HuH-7.5 (cell line): ENCODE measurements around the gene ACOT12.
"Not testable (repeated sequence)": the region's sequence is repeated elsewhere in the genome, so short reads cannot be mapped to it uniquely, and the experiment has no call there.

Experiments used
- DNase-seq: peaks from one replicate; pipeline ENCODE4 v3.0.0; 2011; ENCODE audit warnings: low spot score

The ACOT12 gene

GRCh38 chr5:81398741-81399140, 4.8 kb upstream of the ACOT12 start:
- no peak for DNase-seq

DNA sequence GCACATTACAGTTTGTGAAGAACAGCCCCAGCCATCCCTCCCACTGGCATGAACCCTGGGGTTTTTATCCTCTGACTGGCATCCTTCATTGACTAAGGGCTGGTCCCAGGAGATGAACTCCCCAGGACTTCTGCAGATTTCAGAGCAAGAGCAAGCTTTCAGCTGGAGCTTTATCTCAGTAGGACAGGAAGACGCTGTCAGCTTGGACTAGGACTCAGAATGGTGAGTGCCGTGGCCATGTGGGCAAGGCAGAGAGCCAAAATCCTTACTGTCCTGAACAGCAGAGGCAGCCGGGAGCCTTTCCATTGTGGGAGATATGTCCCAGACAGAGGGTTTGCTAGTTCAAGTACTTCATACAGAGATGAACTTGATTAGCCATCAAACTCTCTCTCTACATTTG, 3.2 kb upstream of the ACOT12 start:
- no peak for DNase-seq

- DNase-seq: no peak
Observed at GRCh38 chr5:81395262-81395661, 1.3 kb upstream of the ACOT12 start.

- no peak for DNase-seq
Observed at GRCh38 chr5:81393430-81393782, 528 bp downstream of the ACOT12 start.

GRCh38 chr5:81389025-81389424, 4.9 kb downstream of the ACOT12 start:
- no peak for DNase-seq

- DNase-seq: no peak
Observed at GRCh38 chr5:81388169-81388568, 5.8 kb downstream of the ACOT12 start.

GRCh38 chr5:81383867-81384266, 10.1 kb downstream of the ACOT12 start:
- no peak for DNase-seq

DNA sequence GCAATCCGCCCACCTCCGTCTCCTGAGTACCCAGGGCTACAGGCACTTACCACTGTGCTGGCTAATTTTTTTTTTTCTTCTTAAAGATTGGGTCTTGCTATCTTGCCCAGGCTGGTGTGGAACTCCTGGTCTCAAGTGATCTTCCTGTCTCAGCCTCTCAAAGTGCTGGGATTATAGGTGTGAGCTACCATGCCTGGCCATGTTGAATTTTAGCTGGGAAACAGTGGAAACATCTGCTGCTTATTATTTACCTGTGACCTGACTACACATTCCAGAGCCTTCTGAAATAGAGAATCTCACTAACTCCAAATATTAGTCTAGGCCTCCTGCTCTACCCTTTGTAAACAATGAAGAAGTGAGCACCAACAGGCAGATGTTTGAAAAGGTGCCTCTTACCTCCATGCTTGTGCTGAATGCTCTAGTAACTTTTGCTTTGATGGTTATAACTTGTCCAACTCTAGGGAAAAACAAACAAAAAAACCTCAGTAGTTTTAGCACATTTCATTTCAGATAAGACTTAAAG, 22.5 kb downstream of the ACOT12 start:
- DNase-seq: no peak

GRCh38 chr5:81370912-81371311, 23.0 kb downstream of the ACOT12 start:
- DNase-seq: no peak

GRCh38 chr5:81365541-81365940, 28.4 kb downstream of the ACOT12 start:
- DNase-seq: no peak

DNA sequence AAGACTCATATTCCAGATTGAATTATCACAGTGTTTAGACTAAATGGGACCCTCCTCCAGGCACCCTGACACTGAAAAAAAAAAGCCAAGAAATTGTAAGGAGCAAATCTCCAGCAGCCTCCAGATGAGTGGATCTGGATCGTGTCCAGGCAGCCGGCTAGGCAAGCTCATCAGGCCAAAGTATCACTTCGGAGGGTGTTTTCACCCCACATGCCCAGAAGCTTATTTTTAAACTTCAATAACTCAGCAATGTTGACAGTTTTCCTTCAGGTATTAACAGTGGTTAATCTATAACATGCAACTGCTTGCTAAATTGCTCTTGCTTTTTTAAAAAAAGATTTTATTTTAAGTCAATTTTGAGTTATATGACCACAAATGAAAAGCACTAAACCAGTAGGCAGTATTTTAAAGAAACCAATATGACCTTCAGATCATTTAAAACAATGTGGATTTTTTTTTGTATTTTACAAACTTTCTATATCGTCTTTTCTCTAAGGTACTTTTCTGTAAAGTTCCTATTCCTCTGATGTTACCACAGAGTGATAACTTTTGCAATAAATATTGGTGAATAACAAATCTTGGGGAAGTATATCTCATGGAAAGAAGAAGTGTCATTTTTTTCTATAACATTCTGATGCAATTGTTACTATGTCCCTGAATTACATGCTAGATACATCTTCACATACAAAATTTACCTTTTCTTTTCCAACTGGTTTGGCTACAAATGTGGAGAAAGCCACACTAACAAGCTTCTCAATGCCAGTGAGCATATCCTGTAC, 30.7 kb downstream of the ACOT12 start:
- no peak for DNase-seq

GRCh38 chr5:81361600-81361999, 32.3 kb downstream of the ACOT12 start:
- DNase-seq: no peak

GRCh38 chr5:81360640-81361039, 33.3 kb downstream of the ACOT12 start:
- no peak for DNase-seq

- no peak for DNase-seq
Observed at GRCh38 chr5:81359881-81360280, 34.1 kb downstream of the ACOT12 start.

DNA sequence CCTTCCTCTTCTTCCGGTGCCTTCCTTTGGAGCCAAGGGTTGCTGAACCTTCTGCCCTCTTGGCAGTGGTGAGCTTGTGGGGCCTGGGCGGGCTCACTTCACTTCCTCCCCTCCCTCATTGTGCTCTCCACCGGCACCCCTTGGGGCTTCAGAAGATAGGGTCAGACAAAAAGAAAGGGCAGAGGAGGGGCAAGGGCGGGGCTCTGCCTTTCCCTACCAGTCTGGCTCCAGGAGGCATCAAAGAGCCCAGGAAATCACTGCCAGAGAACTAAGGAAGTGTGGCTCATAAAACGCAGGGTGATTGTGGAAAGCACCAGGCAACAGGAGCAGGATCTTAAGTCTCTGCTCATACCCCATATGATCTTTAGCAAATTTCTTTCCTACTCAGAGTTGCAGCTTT, 34.8 kb downstream of the ACOT12 start:
- DNase-seq: no peak

GRCh38 chr5:81355291-81356251, 38.4 kb downstream of the ACOT12 start:
- DNase-seq: no peak

GRCh38 chr5:81354093-81354492, 39.8 kb downstream of the ACOT12 start:
- no peak for DNase-seq

- no peak for DNase-seq
Observed at GRCh38 chr5:81353189-81353588, 40.7 kb downstream of the ACOT12 start.

DNA sequence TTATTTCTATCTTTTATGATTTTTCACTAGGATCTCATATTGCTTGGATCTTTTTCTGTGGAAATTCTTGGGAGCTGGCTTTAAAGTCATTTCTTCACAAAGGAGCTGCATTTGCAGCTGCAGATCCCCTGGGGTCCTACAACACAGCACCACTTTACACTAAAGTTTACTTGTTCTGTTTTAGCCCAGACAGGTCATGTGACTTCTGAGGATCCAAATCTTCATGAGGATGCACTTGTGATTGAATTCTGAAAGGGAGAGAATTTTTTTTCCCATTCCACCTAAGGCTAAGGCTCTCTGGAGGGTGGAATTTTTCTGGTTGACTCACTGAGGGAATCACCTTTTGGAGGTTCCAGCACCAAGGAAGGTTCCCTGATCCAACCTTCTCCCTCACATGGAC, 43.4 kb downstream of the ACOT12 start:
- DNase-seq: no peak

- no peak for DNase-seq
Observed at GRCh38 chr5:81349161-81349560, 44.8 kb downstream of the ACOT12 start.

- no peak for DNase-seq
Observed at GRCh38 chr5:81345411-81346003, 48.4 kb downstream of the ACOT12 start.

GRCh38 chr5:81344736-81345135, 49.2 kb downstream of the ACOT12 start:
- DNase-seq: no peak

DNA sequence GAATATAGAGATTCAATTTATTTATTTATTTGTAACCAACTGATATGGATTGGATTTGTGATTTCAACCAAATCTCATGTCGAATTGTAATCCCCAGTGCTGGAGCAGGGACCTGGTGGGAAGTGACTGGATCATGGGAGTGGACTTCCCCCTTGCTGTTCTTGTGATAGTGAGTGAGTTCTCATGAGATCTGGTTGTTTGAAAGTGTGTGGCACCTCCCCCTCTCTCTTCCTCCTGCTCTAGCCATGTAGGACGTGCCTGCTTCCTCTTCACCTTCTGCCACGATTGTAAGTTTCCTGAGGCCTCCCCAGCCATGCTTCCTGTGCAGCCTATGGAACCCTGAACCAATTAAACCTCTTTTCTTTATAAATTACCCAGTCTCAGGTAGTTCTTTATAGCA, 55.7 kb downstream of the ACOT12 start:
- not testable (repeated sequence) for DNase-seq
